HepG2 (cell line): ENCODE measurements around the gene ORC1. TPM values are rescaled to one million over a fixed set of nuclear protein-coding genes. Genes with fewer than 3 reads are reported as not detected.
A peak's percentile ranks its signal among the peaks of the same experiment; 100 is the strongest.

Source experiments
- ATAC-seq: fragments of 200-7000 bp; cut with Tn5 transposase; 3 replicates; pipeline ENCODE4 v1.9.1; 2020; ENCODE audit warnings: mild to moderate bottlenecking, moderate library complexity
- BruUV-seq: library from RNA; stranded (reverse); fragments of 400-500 nt; replicated peaks from 2 replicates; lab custom pipeline; 2021; lab: Mats Ljungman, UMichigan
- CTCF ChIA-PET: fragments of 300-600 bp; formaldehyde crosslinking; extraction: SDS; loops from one replicate; lab custom pipeline; 2021; ENCODE audit warnings: low total read pairs, inconsistent platforms, low intra/inter-chr PET ratio; lab: Yijun Ruan, JAX
- POLR2A ChIA-PET: fragments of 350-600 bp; sonication (Branson Sonifier 250); formaldehyde crosslinking; loops from one replicate; lab custom pipeline; 2020; ENCODE audit warnings: antibody characterized with exemption, inconsistent platforms; lab: Yijun Ruan, JAX
- DNase-seq: peaks from one replicate; pipeline ENCODE4 v3.0.0-alpha.2; 2015; ENCODE audit warnings: low spot score
- FAIRE-seq: peaks from 3 replicates; lab custom pipeline; 2011; peaks lifted over from hg19 to GRCh38; lab: Jason Lieb, UNC
- H2AFZ ChIP-seq: one replicate; pipeline ENCODE4 v1.6.1; 2011; ENCODE audit warnings: low read length, inconsistent platforms
- H3K27ac ChIP-seq: fragments of 300-600 bp; 3 replicates; pipeline ENCODE4 v1.8.0; 2011; ENCODE audit warnings: mixed run types, mild to moderate bottlenecking, mixed read lengths, low read length, inconsistent platforms; ENCODE audit not compliant: insufficient read depth; ENCODE audit errors: extremely low read length
- H3K27me3 ChIP-seq, 2 experiments: fragments of 200-600 bp in 1 of 2; 2 replicates in 1 of 2; 3 replicates in 1 of 2; pipeline versions ENCODE4 v1.6.0 to v1.8.0; 2011; ENCODE audit warnings: low read length in 2 of 2, mild to moderate bottlenecking in 2 of 2, moderate library complexity in 2 of 2, inconsistent platforms in 1 of 2; ENCODE audit not compliant: insufficient read depth in 2 of 2, control insufficient read depth in 1 of 2
- H3K36me3 ChIP-seq, 2 experiments: fragments of 200-600 bp in 1 of 2; replicated peaks in 1 of 2; 2 replicates in 1 of 2; 3 replicates in 1 of 2; pipeline versions ENCODE4 v1.5.1 to v1.8.0; 2011; ENCODE audit warnings: low read length in 2 of 2, inconsistent platforms in 1 of 2; ENCODE audit not compliant: insufficient read depth in 2 of 2, control insufficient read depth in 1 of 2
- H3K4me1 ChIP-seq: 2 replicates; pipeline ENCODE4 v1.5.1; 2012; ENCODE audit warnings: low read length, inconsistent platforms; ENCODE audit not compliant: insufficient read depth
- H3K4me2 ChIP-seq: 2 replicates; pipeline ENCODE4 v1.6.0; 2011; ENCODE audit warnings: low read depth, low read length, inconsistent platforms
- H3K4me3 ChIP-seq, 3 experiments: fragments of 200-600 bp in 1 of 3; sonication (generic), shearing (Covaris generic) in 1 of 3; replicated peaks in 1 of 3; 2 replicates each; pipeline ENCODE4 v1.5.1; 2011 to 2016; ENCODE audit warnings: low read length in 3 of 3, inconsistent platforms in 2 of 3, low read depth in 2 of 3, mild to moderate bottlenecking in 2 of 3, control low read depth in 1 of 3, mixed read lengths in 1 of 3; ENCODE audit not compliant: insufficient read depth in 1 of 3
- H3K79me2 ChIP-seq: one replicate; pipeline ENCODE4 v1.6.1; 2011; ENCODE audit warnings: low read length, inconsistent platforms; ENCODE audit not compliant: insufficient read depth
- H3K9ac ChIP-seq: 2 replicates; pipeline ENCODE4 v1.6.0; 2011; ENCODE audit warnings: mild to moderate bottlenecking, low read depth, low read length, inconsistent platforms; ENCODE audit not compliant: insufficient read depth
- H3K9me3 ChIP-seq: 2 replicates; pipeline ENCODE4 v1.5.1; 2012; ENCODE audit warnings: mild to moderate bottlenecking, low read length
- H4K20me1 ChIP-seq: 2 replicates; pipeline ENCODE4 v1.6.0; 2011; ENCODE audit warnings: inconsistent platforms, mild to moderate bottlenecking, low read length, moderate library complexity; ENCODE audit not compliant: insufficient read depth
- AHR ChIP-seq: IDR thresholded peaks from 2 replicates; pipeline ENCODE4 v1.6.1; 2018; ENCODE audit warnings: missing genetic modification reagents, missing compliant biosample characterization
- ATRX ChIP-seq: sonication (generic); formaldehyde crosslinking; IDR thresholded peaks from 2 replicates; pipeline ENCODE4 v1.4.0; 2020; ENCODE audit warnings: missing genetic modification reagents, borderline replicate concordance
- FOSL1 ChIP-seq: sonication (generic); formaldehyde crosslinking; IDR thresholded peaks from 2 replicates; pipeline ENCODE4 v1.9.0; 2021; ENCODE audit warnings: missing genetic modification reagents, borderline replicate concordance
- GATA4 ChIP-seq: sonication (generic); IDR thresholded peaks from 2 replicates; pipeline ENCODE4 v1.6.1; 2016; ENCODE audit warnings: antibody characterized with exemption, low read depth, borderline replicate concordance
- GFI1 ChIP-seq: sonication (generic); formaldehyde crosslinking; IDR thresholded peaks from 2 replicates; pipeline ENCODE4 v1.5.0; 2020; ENCODE audit warnings: missing genetic modification reagents, mild to moderate bottlenecking, borderline replicate concordance
- HNRNPLL ChIP-seq: fragments of 200-400 bp; formaldehyde crosslinking; IDR thresholded peaks from 2 replicates; pipeline ENCODE4 v1.6.1; 2017; ENCODE audit warnings: mild to moderate bottlenecking, low read depth, low read length; ENCODE audit not compliant: poor library complexity, severe bottlenecking
- HOXA9 ChIP-seq: sonication (generic); formaldehyde crosslinking; IDR thresholded peaks from 2 replicates; pipeline ENCODE4 v1.8.1; 2022; ENCODE audit warnings: missing genetic modification reagents, mild to moderate bottlenecking, moderate library complexity, borderline replicate concordance
- MIER3 ChIP-seq: IDR thresholded peaks from 2 replicates; pipeline ENCODE4 v1.6.1; 2016; ENCODE audit warnings: missing compliant biosample characterization, borderline replicate concordance
- NFIB ChIP-seq: sonication (generic); formaldehyde crosslinking; IDR thresholded peaks from 2 replicates; pipeline ENCODE4 v1.9.0; 2021; ENCODE audit warnings: missing genetic modification reagents, mild to moderate bottlenecking, borderline replicate concordance
- SALL1 ChIP-seq: sonication (generic); formaldehyde crosslinking; IDR thresholded peaks from 2 replicates; pipeline ENCODE4 v1.8.0; 2022; ENCODE audit warnings: mild to moderate bottlenecking, missing genetic modification reagents
- SETDB1 ChIP-seq: sonication (generic); formaldehyde crosslinking; IDR thresholded peaks from 2 replicates; pipeline ENCODE4 v1.5.1; 2020; ENCODE audit warnings: missing genetic modification reagents, mild to moderate bottlenecking, borderline replicate concordance
- SMC3 ChIP-seq: IDR thresholded peaks from 2 replicates; pipeline ENCODE4 v1.6.1; 2011; ENCODE audit warnings: low read length, improper control_type of control experiment
- TBP ChIP-seq: sonication (generic); formaldehyde crosslinking; IDR thresholded peaks from 2 replicates; pipeline ENCODE4 v1.5.0; 2020; ENCODE audit warnings: missing genetic modification reagents
- THYN1 ChIP-seq: sonication (generic); formaldehyde crosslinking; IDR thresholded peaks from 2 replicates; pipeline ENCODE4 v1.8.1; 2023; ENCODE audit warnings: low read depth, mild to moderate bottlenecking, moderate library complexity, missing genetic modification reagents, borderline replicate concordance
- UBTF ChIP-seq: sonication (generic); formaldehyde crosslinking; IDR thresholded peaks from 2 replicates; pipeline ENCODE4 v1.4.0; 2020; ENCODE audit warnings: mild to moderate bottlenecking, missing genetic modification reagents
- ZBTB14 ChIP-seq: sonication (generic); formaldehyde crosslinking; IDR thresholded peaks from 2 replicates; pipeline ENCODE4 v1.4.0; 2020; ENCODE audit warnings: missing genetic modification reagents
- ZNF256 ChIP-seq: sonication (generic); formaldehyde crosslinking; conservative IDR thresholded peaks from 2 replicates; pipeline ENCODE4 v1.4.0; 2020; ENCODE audit warnings: missing genetic modification reagents
- ZNF598 ChIP-seq: sonication (generic); formaldehyde crosslinking; IDR thresholded peaks from 2 replicates; pipeline ENCODE4 v1.5.1; 2020; ENCODE audit warnings: mild to moderate bottlenecking, missing genetic modification reagents, borderline replicate concordance
- ZNF749 ChIP-seq: sonication (generic); formaldehyde crosslinking; IDR thresholded peaks from 2 replicates; pipeline ENCODE4 v1.8.0; 2022; ENCODE audit warnings: mild to moderate bottlenecking, missing genetic modification reagents, moderate library complexity, borderline replicate concordance
- ZSCAN22 ChIP-seq: sonication (generic); formaldehyde crosslinking; IDR thresholded peaks from 2 replicates; pipeline ENCODE4 v1.4.0; 2020; ENCODE audit warnings: mild to moderate bottlenecking, missing genetic modification reagents
- ZSCAN9 ChIP-seq: IDR thresholded peaks from 2 replicates; pipeline ENCODE4 v1.6.1; 2016; ENCODE audit warnings: borderline replicate concordance
- WGBS: methylation state at CpG from one replicate; pipeline ENCODE4 v1.1.6; 2017; ENCODE audit warnings: low lambda C conversion rate; 5-methylcytosine and 5-hydroxymethylcytosine counted together
- in situ Hi-C: cut with HindIII; loops from 2 replicates; pipeline ENCODE4 v1.10.0; 2017; ENCODE audit warnings: low pct_unique_long_range_greater_than_20kb; ENCODE audit not compliant: extremely low pct_ligation_motif_present
- intact Hi-C: fragments of 100-400 bp; cut with micrococcal nuclease; formaldehyde crosslinking; loops from one replicate; pipeline ENCODE4 v1.10.0; 2022; ENCODE audit not compliant: unreplicated experiment
- polyA plus RNA-seq, 8 experiments: library from polyadenylated mRNA; depleted of rRNA in 3 of 8; stranded (reverse) in 7 of 8; unstranded in 1 of 8; fragments of >200 nt; fragmentation: Illumina TruSeq in 4 of 8; extraction: Trizol in 4 of 8; gene quantifications; 2 replicates each; pipeline versions ENCODE4 v1.2.1 to v1.2.3, GENCODE V29; 2011 to 2016; ENCODE audit warnings: low read depth in 4 of 8, missing spikeins in 1 of 8, mixed read lengths in 1 of 8; ENCODE audit not compliant: insufficient read depth in 1 of 8
- total RNA-seq, 5 experiments: library from RNA; depleted of rRNA; stranded (reverse); fragments of >200 nt; fragmentation: Illumina TruSeq; extraction: Trizol; gene quantifications; 2 replicates each; pipeline ENCODE4 v1.2.3, GENCODE V29; 2016; ENCODE audit warnings: low read depth in 1 of 5

Gene ORC1
- total and polyA plus RNA-seq, 2 of the 13 experiments (the other 11 are each of a cell fraction or from before 2014, with no cell fraction given), result 7.0 to 23.5 TPM

DNA sequence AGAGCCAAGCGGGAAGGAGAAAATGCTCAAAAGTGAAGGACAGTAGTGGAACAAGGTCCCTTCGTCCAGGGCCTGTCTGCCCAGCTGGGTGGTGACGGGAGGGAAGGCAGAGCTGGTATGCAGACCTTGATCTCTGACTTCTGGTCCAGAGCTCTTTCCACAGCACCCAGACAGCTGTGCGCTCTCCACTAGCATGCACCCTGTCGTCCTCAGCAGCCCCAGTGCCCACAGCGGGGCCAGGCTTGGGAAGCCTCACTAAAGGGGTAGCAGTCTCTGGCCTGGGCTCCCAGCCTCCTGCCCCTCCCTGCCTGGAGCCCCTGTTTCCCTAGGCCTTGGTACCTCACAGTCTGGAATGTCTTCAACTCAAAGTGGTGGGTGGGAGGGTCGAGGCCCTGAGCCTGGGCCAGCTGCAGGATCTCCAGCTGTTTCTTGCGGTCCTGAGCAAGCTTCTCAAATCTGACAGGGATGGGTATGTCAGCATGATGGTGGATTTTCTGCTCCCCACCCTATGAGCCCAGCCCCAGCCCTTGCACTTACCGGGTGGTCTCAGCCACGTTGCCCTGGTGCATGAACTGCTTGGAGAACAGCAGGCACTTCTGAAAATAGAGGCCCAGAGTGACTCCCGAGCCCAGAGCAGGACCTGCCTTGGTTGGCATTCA lies 48.2 kb downstream of the ORC1 start:
- Histone ChIP-seq H3K4me2 (no peak overlapping the region), H2AFZ (no peak overlapping the region), H3K27ac (peak overlapping the region; percentile 17), H3K27me3 (no peaks in the 10 kb centered on the region), H3K4me3 (no peak overlapping the region), H3K36me3 (peaks cover 58 to 83% of the 10 kb centered on the region in 2 experiments), H4K20me1 (no peaks in the 10 kb centered on the region), H3K9me3 (no peaks in the 10 kb centered on the region), H3K4me1 (peaks cover 3% of the 10 kb centered on the region), H3K9ac (no peak overlapping the region), H3K79me2 (no peaks in the 10 kb centered on the region)
- FAIRE-seq (no peak), DNase-seq (no peak), ATAC-seq (peak; percentile 55)
- no TSS peak for BruUV-seq
- in situ Hi-C loops (no loop called here), intact Hi-C loops (no loop called here)
- 93% methylated on average over 7 of the region's 11 CpGs for WGBS
- POLR2A ChIA-PET, result no interaction called here
- CTCF ChIA-PET, result no interaction called here
- TF ChIP-seq GFI1 (CRISPR knock-in tag) (no peak), SALL1 (CRISPR knock-in tag) (peak; percentile 23), SETDB1 (CRISPR knock-in tag) (no peak), GATA4 (no peak), ZSCAN9 (CRISPR knock-in tag) (no peak), MIER3 (CRISPR knock-in tag) (no peak), ZNF598 (CRISPR knock-in tag) (no peak), ATRX (CRISPR knock-in tag) (no peak), ZSCAN22 (CRISPR knock-in tag) (no peak), ZNF256 (no peak), FOSL1 (CRISPR knock-in tag) (no peak), THYN1 (no peak), TBP (CRISPR knock-in tag) (no peak), HOXA9 (no peak), UBTF (CRISPR knock-in tag) (0 out of 2 replicates have a peak, but pooled peaks have one; percentile 15), NFIB (CRISPR knock-in tag) (no peak), ZBTB14 (no peak), SMC3 (no peak), ZNF749 (no peak), HNRNPLL (no peak), AHR (CRISPR knock-in tag) (no peak)
